K562 (cell line): ENCODE data around the gene HNRNPLL. TPM values are rescaled to one million over a fixed set of nuclear protein-coding genes. Genes with fewer than 3 reads are reported as not detected.

Experiments
- ATAC-seq: fragments of 200-7000 bp; cut with Tn5 transposase; 3 replicates; pipeline ENCODE4 v1.9.1; 2020; ENCODE audit warnings: moderate library complexity
- BruUV-seq: library from RNA; stranded (reverse); fragments of 400-500 nt; replicated peaks from 2 replicates; lab custom pipeline; 2021; lab: Mats Ljungman, UMichigan
- CTCF ChIA-PET: fragments of 300-600 bp; formaldehyde crosslinking; extraction: SDS; loops from one replicate; lab custom pipeline; 2021; ENCODE audit warnings: low intra/inter-chr PET ratio; lab: Yijun Ruan, JAX
- POLR2A ChIA-PET: fragments of 300-600, 350-650 bp; sonication (Branson Sonifier 250); formaldehyde crosslinking; extraction: SDS; loops from one replicate; lab custom pipeline; 2021; ENCODE audit warnings: antibody characterized with exemption, inconsistent platforms; lab: Yijun Ruan, JAX
- DNase-seq, 4 experiments: peaks; one replicate each; pipeline versions ENCODE4 v3.0.0 to v3.0.0-alpha.2; 2011 to 2018; ENCODE audit warnings: low spot score in 3 of 4, mixed read lengths in 3 of 4; ENCODE audit errors: extremely low read depth in 1 of 4
- FAIRE-seq: peaks from 2 replicates; lab custom pipeline; 2011; peaks lifted over from hg19 to GRCh38; lab: Jason Lieb, UNC
- H2AFZ ChIP-seq: 2 replicates; pipeline ENCODE4 v1.6.0; 2011; ENCODE audit warnings: low read depth, low read length, control low read depth, inconsistent platforms
- H3K27ac ChIP-seq: fragments of 200-600 bp; 3 replicates; pipeline ENCODE4 v1.8.0; 2011; ENCODE audit warnings: low read depth, mild to moderate bottlenecking, control low read depth, inconsistent platforms, low read length, moderate library complexity, mixed read lengths; ENCODE audit errors: extremely low read depth
- H3K27me3 ChIP-seq, 2 experiments: fragments of 300-600 bp in 1 of 2; 2 replicates in 1 of 2; 3 replicates in 1 of 2; pipeline versions ENCODE4 v1.6.0 to v1.8.0; 2011; ENCODE audit warnings: inconsistent platforms in 2 of 2, low read length in 2 of 2, mild to moderate bottlenecking in 1 of 2, mixed read lengths in 1 of 2, moderate library complexity in 1 of 2; ENCODE audit not compliant: control insufficient read depth in 2 of 2, insufficient read depth in 2 of 2
- H3K36me3 ChIP-seq: fragments of 300-600 bp; 3 replicates; pipeline ENCODE4 v1.8.0; 2011; ENCODE audit warnings: mild to moderate bottlenecking, low read length, inconsistent platforms; ENCODE audit not compliant: control insufficient read depth, insufficient read depth
- H3K4me1 ChIP-seq, 2 experiments: fragments of 200-600 bp in 1 of 2; replicated peaks in 1 of 2; 2 replicates in 1 of 2; 3 replicates in 1 of 2; pipeline versions ENCODE4 v1.5.1 to v1.8.0; 2011; ENCODE audit warnings: inconsistent platforms in 2 of 2, low read length in 2 of 2, mild to moderate bottlenecking in 1 of 2, mixed read lengths in 1 of 2, moderate library complexity in 1 of 2; ENCODE audit not compliant: control insufficient read depth in 2 of 2, insufficient read depth in 2 of 2
- H3K4me2 ChIP-seq: 2 replicates; pipeline ENCODE4 v1.6.1; 2011; ENCODE audit warnings: low read length, control low read depth, inconsistent platforms, mixed read lengths; ENCODE audit not compliant: insufficient read depth
- H3K4me3 ChIP-seq: fragments of 200-600 bp; sonication (generic), shearing (Covaris generic); 2 replicates; pipeline ENCODE4 v1.5.1; 2016; ENCODE audit warnings: control low read depth, inconsistent platforms
- H3K79me2 ChIP-seq: fragments of 200-600 bp; 3 replicates; pipeline ENCODE4 v1.8.0; 2011; ENCODE audit warnings: low read length, inconsistent platforms; ENCODE audit not compliant: control insufficient read depth, insufficient read depth
- H3K9ac ChIP-seq, 2 experiments: 2 replicates each; pipeline versions ENCODE4 v1.6.0 to v1.6.1; 2011; ENCODE audit warnings: low read depth in 2 of 2, low read length in 2 of 2, control low read depth in 1 of 2, inconsistent platforms in 1 of 2, mild to moderate bottlenecking in 1 of 2, mixed read lengths in 1 of 2; ENCODE audit not compliant: insufficient read depth in 1 of 2
- H3K9me1 ChIP-seq: one replicate; pipeline ENCODE4 v1.6.0; 2011; ENCODE audit warnings: inconsistent platforms, mild to moderate bottlenecking, low read length, moderate library complexity; ENCODE audit not compliant: control insufficient read depth, insufficient read depth
- H3K9me3 ChIP-seq: replicated peaks from 2 replicates; pipeline ENCODE4 v1.5.1; 2011; ENCODE audit warnings: low read depth, low read length, inconsistent platforms; ENCODE audit not compliant: control insufficient read depth, insufficient read depth
- H4K20me1 ChIP-seq: replicated peaks from 2 replicates; pipeline ENCODE4 v1.6.1; 2011; ENCODE audit warnings: low read length, inconsistent platforms, mixed read lengths; ENCODE audit not compliant: control insufficient read depth, insufficient read depth
- CTCFL ChIP-seq: IDR thresholded peaks from 2 replicates; pipeline ENCODE4 v1.6.1; 2011; ENCODE audit warnings: borderline replicate concordance, low read depth, mild to moderate bottlenecking, moderate library complexity, low read length; ENCODE audit not compliant: insufficient read depth, poor library complexity, severe bottlenecking
- NR4A1 ChIP-seq, 2 experiments: fragments of 250-450 bp in 1 of 2; fragments of 450-650 bp in 1 of 2; sonication (Bioruptor Pico) in 1 of 2; IDR thresholded peaks; 2 replicates each; pipeline versions ENCODE4 v1.4.0 to v1.6.1; 2016 to 2020; ENCODE audit warnings: mild to moderate bottlenecking in 2 of 2, missing compliant biosample characterization in 1 of 2, missing genetic modification characterization in 1 of 2, moderate library complexity in 1 of 2
- RBM25 ChIP-seq: fragments of 200-400 bp; formaldehyde crosslinking; IDR thresholded peaks from 2 replicates; pipeline ENCODE4 v1.6.1; 2018; ENCODE audit warnings: low read length, low read depth, moderate library complexity; ENCODE audit not compliant: severe bottlenecking
- SUPT5H ChIP-seq: fragments of 450-650 bp; IDR thresholded peaks from 2 replicates; pipeline ENCODE4 v1.6.1; 2016
- ZNF121 ChIP-seq: sonication (generic); formaldehyde crosslinking; conservative IDR thresholded peaks from 2 replicates; pipeline ENCODE4 v1.8.0; 2022; ENCODE audit warnings: missing genetic modification reagents
- ZNF277 ChIP-seq: fragments of 250-450 bp; sonication (Bioruptor Pico); IDR thresholded peaks from 2 replicates; pipeline ENCODE4 v1.8.0; 2022; ENCODE audit warnings: inconsistent platforms, mild to moderate bottlenecking, moderate library complexity, borderline replicate concordance
- WGBS: fragments of 100-300 bp; shearing (Covaris generic); methylation state at CpG from one replicate; pipeline ENCODE4 v1.1.6; 2016; ENCODE audit warnings: low coverage, mixed read lengths; ENCODE audit not compliant: insufficient coverage; ENCODE audit errors: missing lambda C conversion rate; 5-methylcytosine and 5-hydroxymethylcytosine counted together
- in situ Hi-C: fragments of 300-500 bp; cut with MboI; formaldehyde crosslinking; loops from 4 replicates; pipeline ENCODE4 v1.15.0; 2018; ENCODE audit warnings: inconsistent platforms, mixed read lengths
- intact Hi-C: fragments of 100-400 bp; cut with micrococcal nuclease; formaldehyde crosslinking; loops from 2 replicates; pipeline ENCODE4 v1.14.2; 2022
- polyA plus RNA-seq, 8 experiments: library from polyadenylated mRNA; depleted of rRNA in 4 of 8; stranded (reverse) in 5 of 8; unstranded in 3 of 8; fragments of >200 nt; fragmentation: Nextera tagmentation in 2 of 8; fragmentation: Illumina TruSeq in 1 of 8; extraction: Ambion mirVana in 2 of 8; extraction: Trizol in 1 of 8; gene quantifications; 2 replicates each; pipeline versions ENCODE4 v1.2.1 to v1.2.3, GENCODE V29; 2011 to 2014; ENCODE audit warnings: inconsistent platforms in 1 of 8, missing spikeins in 1 of 8
- total RNA-seq, 7 experiments: library from RNA; depleted of rRNA in 6 of 7; stranded (reverse); fragments of >200 nt in 6 of 7; fragmentation: Illumina TruSeq in 2 of 7; extraction: Trizol in 2 of 7; gene quantifications; 2 replicates each; pipeline versions ENCODE4 v1.2.1 to v1.2.3, GENCODE V29; 2011 to 2021; ENCODE audit warnings: low replicate concordance in 1 of 7

The HNRNPLL gene
- total and polyA plus RNA-seq, 9 of the 15 experiments (the other 6 are each of a cell fraction or from before 2014, with no cell fraction given), result 19.8 to 135 (median 57.8) TPM

GRCh38 chr2:38554973-38555595 is 47.6 kb downstream of the HNRNPLL start (continued):
- no peak for TF ChIP-seq NR4A1 (CRISPR knock-in tag; IDR thresholded peaks at IDR 0.05)
- TF ChIP-seq NR4A1 (tag; IDR thresholded peaks at IDR 0.05), result no peak
- TF ChIP-seq RBM25, result peak; percentile 51

GRCh38 chr2:38553554-38553953 is 49.2 kb downstream of the HNRNPLL start:
- FAIRE-seq (no peak), ATAC-seq (no peak; the same call in 2 of the 3 replicates), DNase-seq (no peak)
- no peaks in the 10 kb centered on the region for H3K27me3 ChIP-seq
- intact Hi-C loops, result no loop called here
- no peaks in the 10 kb centered on the region for H4K20me1 ChIP-seq
- no peak overlapping the region for H2AFZ ChIP-seq
- no peak overlapping the region for H3K9ac ChIP-seq
- no peak overlapping the region for H3K27ac ChIP-seq
- 83% methylated on average over 2 of the region's 2 CpGs for whole genome bisulfite sequencing
- H3K9me1 ChIP-seq, result no peaks in the 10 kb centered on the region
- no peak overlapping the region for H3K4me3 ChIP-seq
- no peak for TF ChIP-seq CTCFL
- peak; percentile 49 for TF ChIP-seq RBM25
- TF ChIP-seq ZNF121 (CRISPR knock-in tag), result peak; percentile 70
- TF ChIP-seq ZNF277, result no peak
- 0 out of 2 replicates have a peak, but pooled peaks have one; percentile 31 for TF ChIP-seq SUPT5H
- H3K4me2 ChIP-seq, result no peak overlapping the region
- H3K4me1 ChIP-seq, result peaks cover 0 to 17% of the 10 kb centered on the region in 2 experiments; a peak in 4 of 5 replicates
- BruUV-seq, result no TSS peak
- H3K9me3 ChIP-seq, result no peaks in the 10 kb centered on the region
- no peaks in the 10 kb centered on the region for H3K79me2 ChIP-seq
- POLR2A ChIA-PET, result interaction anchor here (1.0 to 3.0 kb wide), 6 partner anchors 8 to 198 kb away, joined by 3 to 11 read pairs (median 5); partner anchors contain the start of gene SRSF7
- H3K36me3 ChIP-seq, result no peaks in the 10 kb centered on the region; the same call in 2 of the 3 replicates
- CTCF ChIA-PET, result no interaction called here
- in situ Hi-C loops, result no loop called here
